ENCODE measurements around the gene POLDIP3.
"Not testable (repeated sequence)": the region's sequence is repeated elsewhere in the genome, so short reads cannot be mapped to it uniquely, and the experiment has no call there.

The POLDIP3 gene

DNA sequence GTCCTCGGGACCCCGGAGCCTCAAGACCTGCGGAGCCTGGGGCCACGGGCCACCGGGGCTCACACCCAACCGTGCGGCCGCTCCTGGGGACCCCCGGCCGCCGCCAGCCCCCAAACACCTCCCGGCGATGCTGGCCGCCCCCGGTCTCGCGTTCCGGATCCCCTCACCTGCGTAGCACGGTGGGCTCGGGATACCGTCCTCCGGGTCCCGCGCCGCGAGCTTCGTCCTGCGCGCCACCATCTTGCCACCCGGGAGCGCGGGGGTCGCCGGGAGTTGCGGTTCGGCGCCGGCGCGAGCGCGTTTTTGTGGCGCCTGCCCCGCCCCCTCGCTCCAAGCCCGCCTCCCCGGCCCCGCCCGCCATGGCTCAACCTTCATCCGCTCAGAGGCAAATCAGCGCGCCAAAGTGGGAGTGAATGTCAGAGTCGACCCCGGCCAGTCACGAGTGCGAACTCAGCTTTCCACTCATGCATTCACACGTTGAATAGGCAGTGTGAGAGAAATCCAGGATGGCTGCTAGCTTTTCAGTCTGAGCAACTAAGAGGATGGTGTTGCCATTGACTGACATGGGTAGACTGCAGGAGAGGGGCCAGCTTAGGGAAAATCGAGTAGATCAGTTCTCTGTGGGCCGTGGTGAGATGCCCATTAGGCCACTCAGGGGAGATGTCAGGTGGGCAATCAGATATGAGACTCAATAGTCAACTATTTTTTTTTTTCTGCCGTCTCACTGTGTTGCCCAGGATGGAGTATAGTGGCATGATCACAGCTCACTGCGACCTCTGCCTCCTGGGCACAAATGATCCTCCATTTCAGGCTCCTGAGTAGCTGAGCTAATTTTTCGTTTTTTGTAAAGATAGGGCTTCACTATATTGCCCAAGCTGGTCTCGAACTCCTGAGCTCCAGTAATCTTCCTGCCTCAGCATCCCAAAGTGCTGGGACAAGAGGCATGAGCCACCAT, 32.6 kb downstream of the POLDIP3 start:
- Mint-ChIP-seq H3K36me3 (ENCODE audit: insufficient read depth) (peaks cover 53% of the 10 kb centered on the region), H3K27me3 (no peaks in the 10 kb centered on the region), H3K9me3 (no peaks in the 10 kb centered on the region), H3K4me3 (peak overlapping the region; percentile 94 to 99), H3K4me1 (ENCODE audit: low read depth in 2 of 2) (peaks cover 14 to 17% of the 10 kb centered on the region in 2 donors), H3K27ac (peak overlapping the region; percentile 62)
- peak; percentile 68 to 76 (median 74) for DNase-seq
- peak; percentile 81 for ATAC-seq (replicated peaks)

DNA sequence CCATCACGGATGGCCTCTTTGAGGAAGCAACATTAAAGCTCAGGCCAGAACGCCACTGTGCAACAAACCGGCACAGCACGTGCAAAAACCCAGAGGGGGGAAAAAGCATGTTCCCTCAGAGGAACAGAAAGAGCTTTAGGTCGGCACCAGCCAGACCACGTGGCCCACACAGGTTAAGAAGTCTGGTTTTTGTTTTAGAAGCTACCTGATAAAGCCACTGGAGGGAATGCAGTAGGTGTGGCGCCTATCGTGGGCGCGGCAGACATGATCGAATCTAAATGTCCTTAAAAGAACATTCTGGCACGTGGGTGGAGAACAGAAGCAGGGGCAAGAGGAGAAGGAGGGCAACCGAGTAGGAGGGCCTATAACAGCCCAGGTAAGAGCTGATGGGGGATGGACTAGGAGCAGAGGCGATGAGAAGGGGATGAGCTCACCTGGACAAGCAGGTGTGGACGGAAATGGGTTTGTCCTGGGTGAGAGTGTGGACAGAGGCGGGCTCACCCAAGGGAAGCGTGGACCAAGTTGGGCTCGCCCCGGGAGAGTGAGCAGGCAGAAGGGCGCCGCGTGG, 33.4 kb downstream of the POLDIP3 start:
- peak; percentile 48 for ATAC-seq (replicated peaks)
- H3K27me3 Mint-ChIP-seq, H3K9me3 Mint-ChIP-seq, DNase-seq: not testable (repeated sequence)
- Mint-ChIP-seq H3K4me3 (peak overlapping the region; percentile 94 to 99), H3K4me1 (ENCODE audit: low read depth in 2 of 2) (peaks cover 14 to 17% of the 10 kb centered on the region in 2 donors), H3K36me3 (ENCODE audit: insufficient read depth) (peaks cover 47% of the 10 kb centered on the region), H3K27ac (peak overlapping the region; percentile 62)

DNA sequence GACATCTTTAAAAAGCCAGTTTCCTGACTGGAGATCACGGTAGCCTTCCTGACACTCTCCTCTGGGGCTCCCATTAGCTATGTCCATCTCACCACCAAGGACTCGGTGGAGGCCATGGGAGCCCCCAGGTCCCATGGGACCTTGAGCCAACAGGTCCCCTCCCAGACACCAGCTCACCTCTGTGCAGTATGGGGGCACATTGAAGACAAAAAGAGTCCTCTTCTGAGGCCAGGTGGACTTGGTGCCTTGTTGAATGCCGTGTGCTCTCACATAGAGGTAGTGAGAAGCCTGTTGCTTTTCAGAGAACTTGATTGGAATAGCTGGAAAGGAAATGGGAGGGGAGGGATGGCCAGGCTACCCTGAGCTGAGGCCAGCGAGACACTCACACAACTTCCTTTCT, 34.6 kb downstream of the POLDIP3 start:
- H3K4me3 Mint-ChIP-seq; DNase-seq; H3K27me3 Mint-ChIP-seq; ATAC-seq (replicated peaks); H3K9me3 Mint-ChIP-seq: not testable (repeated sequence)
- Mint-ChIP-seq H3K27ac (peak overlapping the region in 1 of 2 donors; percentile 46), H3K36me3 (ENCODE audit: insufficient read depth) (peaks cover 42% of the 10 kb centered on the region), H3K4me1 (ENCODE audit: low read depth in 2 of 2) (peaks cover 11 to 16% of the 10 kb centered on the region in 2 donors)

DNA sequence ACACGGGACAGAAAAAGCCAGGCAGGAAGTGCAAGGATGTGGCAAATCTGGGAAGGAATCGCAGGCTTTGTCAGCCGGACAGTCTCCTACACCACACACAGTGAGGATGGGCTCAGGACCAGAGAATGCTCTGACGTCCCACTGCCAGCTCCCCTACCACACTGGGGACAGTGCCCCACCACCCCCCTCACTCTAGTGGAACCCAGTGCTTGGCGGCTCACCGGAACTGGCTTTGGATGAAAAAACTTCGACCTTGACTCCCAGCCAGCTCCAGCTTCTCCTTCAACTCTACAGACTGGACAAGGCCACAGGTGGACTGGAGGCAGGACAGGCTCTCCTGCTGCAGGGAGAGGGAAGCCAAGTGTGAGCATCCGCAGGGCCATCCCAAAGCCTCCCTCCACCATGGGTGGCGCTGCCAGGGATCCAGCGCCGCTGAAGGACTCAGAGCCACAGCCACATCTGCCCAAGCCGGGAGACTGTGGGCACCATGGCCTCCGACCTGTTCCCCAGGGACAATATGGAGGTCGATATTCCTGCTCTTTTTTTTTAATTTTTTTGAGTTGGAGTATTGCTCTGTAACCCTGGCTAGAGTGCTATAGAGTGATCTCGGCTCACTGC, 37.0 kb downstream of the POLDIP3 start:
- H3K27me3 Mint-ChIP-seq = no peaks in the 10 kb centered on the region
- peaks cover 11 to 16% of the 10 kb centered on the region in 2 donors for H3K4me1 Mint-ChIP-seq (ENCODE audit: low read depth in 2 of 2)
- H3K27ac Mint-ChIP-seq = peak overlapping the region in 1 of 2 donors; percentile 67
- ATAC-seq (replicated peaks) (no peak), DNase-seq (no peak)
- no peaks in the 10 kb centered on the region for H3K9me3 Mint-ChIP-seq
- H3K4me3 Mint-ChIP-seq = no peak overlapping the region
- H3K36me3 Mint-ChIP-seq (ENCODE audit: insufficient read depth) = peaks cover 49% of the 10 kb centered on the region

DNA sequence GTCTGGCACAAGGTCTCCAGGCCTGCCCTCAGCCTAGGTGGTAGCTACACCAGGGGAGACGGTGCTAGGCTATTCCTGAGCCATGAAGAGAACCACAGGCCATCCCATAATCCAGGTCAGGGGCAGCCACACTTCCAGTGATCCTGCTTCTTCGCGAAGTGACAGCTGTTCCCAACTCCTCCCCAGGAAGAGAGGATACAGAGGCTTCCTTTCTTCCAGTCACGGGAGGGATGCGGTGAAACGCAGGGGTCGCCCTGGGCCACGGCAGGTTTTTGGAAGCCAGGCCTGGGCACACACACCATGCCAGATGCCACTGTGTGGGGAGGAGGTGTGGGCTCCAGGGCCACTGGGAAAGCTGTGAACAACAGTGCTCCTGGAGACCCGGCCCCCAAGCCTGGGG, 37.5 kb downstream of the POLDIP3 start:
- H3K27me3 Mint-ChIP-seq; H3K4me3 Mint-ChIP-seq; H3K9me3 Mint-ChIP-seq; H3K27ac Mint-ChIP-seq; DNase-seq; ATAC-seq (replicated peaks): not testable (repeated sequence)
- H3K4me1 Mint-ChIP-seq (ENCODE audit: low read depth in 2 of 2) = peaks cover 7 to 12% of the 10 kb centered on the region in 2 donors
- H3K36me3 Mint-ChIP-seq (ENCODE audit: insufficient read depth) = peaks cover 47% of the 10 kb centered on the region

DNA sequence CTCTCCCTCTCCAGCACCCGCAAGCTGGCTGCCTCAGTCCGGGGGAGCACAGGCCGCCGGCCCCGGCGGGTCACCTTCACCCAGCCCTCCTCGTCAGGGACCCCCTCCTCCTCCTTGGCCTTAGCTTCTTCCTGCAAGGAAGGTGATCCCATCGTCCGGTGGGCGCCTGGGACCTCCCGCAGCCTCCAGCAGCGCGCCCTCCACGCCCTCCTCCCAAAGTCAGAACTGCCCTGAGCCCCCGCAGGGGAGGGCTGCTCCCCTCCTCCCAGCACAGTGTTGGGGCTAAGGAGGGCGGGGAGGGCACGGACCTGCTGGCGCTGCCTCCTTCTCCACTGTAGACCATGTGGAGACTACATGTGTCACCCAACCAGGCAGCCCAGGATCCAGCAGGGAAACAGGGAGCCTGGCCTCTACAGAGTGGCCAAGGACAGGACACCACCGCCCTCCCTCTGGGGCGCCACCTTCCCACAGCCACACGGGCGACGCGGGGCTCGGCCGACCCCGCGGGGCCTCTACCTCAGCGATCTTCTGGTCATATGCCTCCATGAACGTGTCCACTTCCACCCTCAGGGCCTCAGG, 38.6 kb downstream of the POLDIP3 start:
- H3K27ac Mint-ChIP-seq; H3K27me3 Mint-ChIP-seq; H3K4me3 Mint-ChIP-seq; DNase-seq; H3K9me3 Mint-ChIP-seq; ATAC-seq (replicated peaks); H3K4me1 Mint-ChIP-seq (ENCODE audit: low read depth in 2 of 2): not testable (repeated sequence)
- H3K36me3 Mint-ChIP-seq (ENCODE audit: insufficient read depth) = peaks cover 45% of the 10 kb centered on the region

DNA sequence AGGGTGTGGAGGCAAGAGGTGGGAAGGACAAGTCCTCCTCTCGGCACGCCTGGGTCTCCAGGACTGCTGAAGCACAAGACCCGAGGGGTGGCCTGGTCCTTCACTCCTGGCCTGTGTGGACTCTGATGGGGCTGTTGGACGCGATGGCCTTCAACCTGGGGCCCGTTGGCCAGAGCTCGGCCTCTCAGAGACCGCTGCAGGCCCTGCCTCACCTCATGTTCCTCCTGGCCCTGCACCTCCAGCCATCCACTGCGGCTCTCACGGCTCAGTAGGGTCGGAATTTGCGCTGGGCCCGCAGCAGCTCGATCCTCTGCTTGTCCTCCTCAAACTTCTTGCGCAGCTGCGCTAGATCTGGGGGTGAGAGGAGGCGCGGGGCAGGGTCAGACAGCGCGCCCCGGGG, 40.2 kb downstream of the POLDIP3 start:
- ATAC-seq (replicated peaks); H3K27ac Mint-ChIP-seq; H3K9me3 Mint-ChIP-seq; H3K4me3 Mint-ChIP-seq; H3K4me1 Mint-ChIP-seq (ENCODE audit: low read depth in 2 of 2); H3K27me3 Mint-ChIP-seq; DNase-seq: not testable (repeated sequence)
- peaks cover 44% of the 10 kb centered on the region for H3K36me3 Mint-ChIP-seq (ENCODE audit: insufficient read depth)

DNA sequence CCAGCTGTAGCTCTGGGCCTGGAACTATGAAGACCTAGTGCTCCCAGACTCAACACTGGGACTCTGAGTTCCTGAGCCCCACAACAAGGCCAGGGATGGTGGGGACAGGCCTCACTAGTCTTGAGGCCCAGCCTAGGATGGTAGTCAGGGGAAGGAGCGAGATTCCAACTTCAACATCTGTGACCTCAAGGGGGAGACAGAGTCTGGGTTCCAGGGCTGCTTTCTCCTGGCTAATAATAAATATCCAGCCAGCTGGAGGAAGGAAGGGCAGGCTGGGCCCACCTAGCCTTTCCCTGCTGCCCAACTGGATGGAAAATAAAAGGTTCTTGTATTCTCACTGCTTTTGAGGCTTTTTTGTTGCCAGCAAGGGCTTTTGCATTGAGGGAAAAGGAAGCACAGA, 40.6 kb downstream of the POLDIP3 start:
- DNase-seq; H3K27me3 Mint-ChIP-seq; H3K27ac Mint-ChIP-seq; H3K4me3 Mint-ChIP-seq; H3K4me1 Mint-ChIP-seq (ENCODE audit: low read depth in 2 of 2); H3K9me3 Mint-ChIP-seq; ATAC-seq (replicated peaks): not testable (repeated sequence)
- H3K36me3 Mint-ChIP-seq (ENCODE audit: insufficient read depth) = peaks cover 42% of the 10 kb centered on the region

DNA sequence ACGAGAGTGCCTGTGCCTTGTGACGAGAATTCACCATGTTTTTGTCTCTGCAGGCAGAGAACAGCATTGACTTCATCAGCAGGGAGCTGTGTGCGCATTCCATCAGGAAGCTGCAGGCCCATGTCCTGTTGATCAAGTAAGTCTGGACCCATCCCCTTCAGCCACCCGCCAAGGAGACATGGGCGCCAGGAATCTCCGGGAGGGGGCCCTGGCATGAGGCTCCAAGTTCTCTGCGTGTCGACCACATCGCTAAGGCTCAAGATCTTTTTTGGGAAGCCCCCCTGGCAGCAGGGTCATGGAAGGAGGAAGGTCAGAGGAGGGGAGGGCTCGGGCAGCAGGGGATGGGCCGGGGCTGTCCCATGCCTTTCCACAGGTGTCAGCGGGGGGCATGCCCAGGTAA, 43.6 kb downstream of the POLDIP3 start:
- H3K9me3 Mint-ChIP-seq; H3K4me1 Mint-ChIP-seq (ENCODE audit: low read depth in 2 of 2); H3K4me3 Mint-ChIP-seq; ATAC-seq (replicated peaks); H3K27me3 Mint-ChIP-seq; H3K27ac Mint-ChIP-seq; DNase-seq: not testable (repeated sequence)
- H3K36me3 Mint-ChIP-seq (ENCODE audit: insufficient read depth) = peaks cover 22% of the 10 kb centered on the region

DNA sequence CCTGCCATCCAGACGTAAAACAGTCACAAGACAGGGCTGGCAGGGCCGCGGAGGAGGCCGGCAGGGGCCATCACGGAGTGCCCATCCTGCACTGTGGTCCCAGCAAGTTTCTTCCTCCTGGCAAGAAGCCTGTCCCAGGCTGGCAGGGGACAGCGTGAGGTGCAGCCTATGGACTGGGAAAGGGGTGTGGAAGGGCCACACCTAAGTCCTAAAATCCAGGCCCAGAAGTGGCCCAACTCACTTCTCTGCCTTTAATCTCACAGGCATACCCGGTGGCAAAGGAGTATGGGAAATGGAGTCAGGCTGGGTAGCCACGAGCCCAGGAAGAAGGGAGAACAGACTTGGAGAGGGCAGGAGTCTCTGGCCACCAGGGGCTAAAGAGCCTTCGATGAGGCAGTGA, 44.1 kb downstream of the POLDIP3 start:
- Mint-ChIP-seq H3K36me3 (ENCODE audit: insufficient read depth) (peaks cover 22% of the 10 kb centered on the region), H3K27ac (peak overlapping the region; percentile 41 to 72)
- DNase-seq; H3K27me3 Mint-ChIP-seq; ATAC-seq (replicated peaks); H3K4me1 Mint-ChIP-seq (ENCODE audit: low read depth in 2 of 2); H3K4me3 Mint-ChIP-seq; H3K9me3 Mint-ChIP-seq: not testable (repeated sequence)

DNA sequence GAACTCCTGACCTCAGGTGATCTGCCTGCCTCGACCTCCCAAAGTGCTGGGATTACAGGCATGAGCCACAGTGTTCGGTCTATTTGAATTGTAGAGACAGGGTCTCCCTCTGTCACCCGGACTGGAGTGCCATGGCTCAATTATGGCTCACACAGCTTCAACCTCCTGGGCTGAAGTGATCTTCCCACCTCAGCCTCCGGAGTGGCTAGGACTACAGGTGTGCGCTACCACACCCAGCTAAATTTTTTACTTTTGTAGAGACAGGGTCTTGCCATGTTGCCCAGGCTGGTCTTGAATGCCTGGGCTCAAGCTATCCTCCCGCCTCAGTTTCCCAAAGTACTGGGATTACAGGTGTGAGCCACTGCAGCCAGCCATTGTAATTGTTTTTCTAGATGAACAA, 46.7 kb downstream of the POLDIP3 start:
- ATAC-seq (replicated peaks); H3K27me3 Mint-ChIP-seq; H3K4me1 Mint-ChIP-seq (ENCODE audit: low read depth in 2 of 2); H3K4me3 Mint-ChIP-seq; H3K9me3 Mint-ChIP-seq; DNase-seq; H3K27ac Mint-ChIP-seq: not testable (repeated sequence)
- H3K36me3 Mint-ChIP-seq (ENCODE audit: insufficient read depth) = peaks cover 13% of the 10 kb centered on the region

DNA sequence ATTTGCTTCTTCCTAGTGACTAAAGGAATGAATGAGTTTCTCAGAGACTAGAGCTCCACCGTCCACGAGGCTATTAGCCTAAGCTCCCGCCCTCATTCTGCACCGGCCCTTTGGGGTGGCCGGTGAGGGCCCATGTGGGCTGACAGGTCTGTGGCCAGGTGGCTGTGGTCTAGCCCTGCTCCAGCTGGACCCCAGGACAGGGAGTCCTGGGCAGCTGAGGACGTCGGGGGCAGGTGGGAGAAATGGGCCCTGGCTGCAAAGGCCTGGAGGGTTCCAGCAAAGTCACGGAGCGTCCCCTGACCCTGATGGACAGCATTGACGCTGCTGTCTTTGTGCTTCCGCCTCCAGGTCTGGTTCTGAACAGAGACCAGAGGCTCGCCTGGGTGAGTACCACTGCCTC, 48.7 kb downstream of the POLDIP3 start:
- no peak for ATAC-seq (replicated peaks)
- H3K4me1 Mint-ChIP-seq (ENCODE audit: low read depth in 2 of 2) = peaks cover 2 to 3% of the 10 kb centered on the region in 2 donors
- peaks cover 11% of the 10 kb centered on the region for H3K36me3 Mint-ChIP-seq (ENCODE audit: insufficient read depth)
- no peak for DNase-seq
- no peaks in the 10 kb centered on the region for H3K9me3 Mint-ChIP-seq
- no peaks in the 10 kb centered on the region for H3K27me3 Mint-ChIP-seq
- no peak overlapping the region for H3K4me3 Mint-ChIP-seq
- H3K27ac Mint-ChIP-seq = no peak overlapping the region

DNA sequence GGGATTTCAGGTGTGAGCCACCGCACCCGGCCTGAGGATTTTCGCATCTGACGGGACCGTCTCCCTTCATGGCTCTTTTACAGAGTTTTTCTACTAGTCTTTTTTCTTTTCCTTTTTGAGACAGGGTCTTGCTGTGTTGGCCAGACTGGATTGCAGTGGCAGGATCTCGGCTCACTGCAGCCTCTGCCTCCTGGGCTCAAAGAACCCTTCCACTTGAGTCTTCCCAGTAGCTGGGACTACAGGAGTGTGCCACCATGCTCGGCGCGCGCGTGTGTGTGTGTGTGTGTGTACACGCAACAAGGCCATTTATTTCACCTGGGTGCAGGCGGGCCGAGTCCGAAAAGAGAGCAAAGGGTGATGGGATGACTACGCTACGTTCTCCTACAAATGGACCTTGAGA, 50.0 kb downstream of the POLDIP3 start:
- peaks cover 6% of the 10 kb centered on the region for H3K36me3 Mint-ChIP-seq (ENCODE audit: insufficient read depth)
- ATAC-seq (replicated peaks) (no peak), DNase-seq (no peak)
- no peaks in the 10 kb centered on the region for H3K27me3 Mint-ChIP-seq
- H3K27ac Mint-ChIP-seq = no peak overlapping the region
- H3K9me3 Mint-ChIP-seq = no peaks in the 10 kb centered on the region
- H3K4me1 Mint-ChIP-seq (ENCODE audit: low read depth in 2 of 2) = peaks cover 3 to 6% of the 10 kb centered on the region in 2 donors
- H3K4me3 Mint-ChIP-seq = no peak overlapping the region

Data from effector memory CD8-positive, alpha-beta T cell (primary cell).